Liver (tissue), 3 donors: Measurements from ENCODE around the gene WDR26.

Source experiments
- ATF3 ChIP-seq: IDR thresholded peaks from 2 replicates; pipeline ENCODE4 v1.6.1; 2016; ENCODE audit warnings: antibody characterized with exemption
- CTCF ChIP-seq: fragments of 150-350 bp; IDR thresholded peaks from 2 replicates; pipeline ENCODE4 v1.5.1; 2017; ENCODE audit warnings: improper control_type of control experiment, low read depth, low read length; ENCODE audit not compliant: missing input control
- EGR1 ChIP-seq, 2 donors: IDR thresholded peaks; 2 replicates each; pipeline ENCODE4 v1.6.1; 2016 to 2018; ENCODE audit warnings: antibody characterized with exemption in 2 of 2, low read depth in 2 of 2
- GABPA ChIP-seq, 2 donors: IDR thresholded peaks in 1 of 2; conservative IDR thresholded peaks in 1 of 2; 2 replicates each; pipeline ENCODE4 v1.6.1; 2016; ENCODE audit warnings: antibody characterized with exemption in 2 of 2, mild to moderate bottlenecking in 1 of 2, moderate library complexity in 1 of 2
- JUND ChIP-seq, 2 donors: IDR thresholded peaks; 2 replicates each; pipeline ENCODE4 v1.6.1; 2016; ENCODE audit warnings: antibody characterized with exemption in 2 of 2
- MAX ChIP-seq: IDR thresholded peaks from 2 replicates; pipeline ENCODE4 v1.6.1; 2016; ENCODE audit warnings: antibody characterized with exemption
- RAD21 ChIP-seq, 2 donors: IDR thresholded peaks; 2 replicates each; pipeline ENCODE4 v1.6.1; 2016; ENCODE audit warnings: antibody characterized with exemption in 2 of 2, mild to moderate bottlenecking in 2 of 2
- REST ChIP-seq: IDR thresholded peaks from 2 replicates; pipeline ENCODE4 v1.6.1; 2016; ENCODE audit warnings: antibody characterized with exemption, mild to moderate bottlenecking
- RXRA ChIP-seq, 2 donors: IDR thresholded peaks; 2 replicates each; pipeline ENCODE4 v1.6.1; 2017 to 2018; ENCODE audit warnings: antibody characterized with exemption in 2 of 2, mild to moderate bottlenecking in 1 of 2
- SP1 ChIP-seq: IDR thresholded peaks from 2 replicates; pipeline ENCODE4 v1.6.1; 2018; ENCODE audit warnings: antibody characterized with exemption, mild to moderate bottlenecking
- YY1 ChIP-seq: IDR thresholded peaks from 2 replicates; pipeline ENCODE4 v1.6.1; 2016; ENCODE audit warnings: antibody characterized with exemption, mild to moderate bottlenecking
- ZBTB33 ChIP-seq: IDR thresholded peaks from 2 replicates; pipeline ENCODE4 v1.6.1; 2016; ENCODE audit warnings: antibody characterized with exemption
- donor health status: healthy.
- donor health status: healthy.

GRCh38 chr1:224435999-224436398 is 1.4 kb upstream of the WDR26 start:
- TF ChIP-seq GABPA (IDR thresholded peaks at IDR 0.05 in 1 of 2, conservative IDR thresholded peaks at IDR 0.05 in 1 of 2): no peak
- TF ChIP-seq CTCF: no peak
- no peak for TF ChIP-seq YY1
- TF ChIP-seq EGR1 (IDR thresholded peaks at IDR 0.05; ENCODE audit: low read depth in 2 of 2): no peak
- TF ChIP-seq SP1: no peak
- no peak for TF ChIP-seq JUND (IDR thresholded peaks at IDR 0.05)
- no peak for TF ChIP-seq REST
- no peak for TF ChIP-seq MAX
- no peak for TF ChIP-seq ATF3
- TF ChIP-seq RAD21 (IDR thresholded peaks at IDR 0.05): no peak
- TF ChIP-seq RXRA (IDR thresholded peaks at IDR 0.05): no peak
- TF ChIP-seq ZBTB33: no peak
